Right lobe of liver (tissue), 4 donors: ENCODE data around the gene TRPM5.

Experiments used
- POLR2A ChIP-seq: fragments of 450-650 bp; IDR thresholded peaks from one replicate; pipeline ENCODE4 v1.6.1; 2017; ENCODE audit warnings: antibody characterized with exemption, mild to moderate bottlenecking
- TF ChIP-seq, protein P1 (sequence below), 4 donors: fragments of 200-600 bp in 3 of 4; fragments of 450-650 bp in 1 of 4; IDR thresholded peaks; one replicate each; pipeline versions ENCODE4 v1.5.1 to v1.8.0; 2016 to 2022; ENCODE audit warnings: antibody characterized with exemption in 4 of 4, mild to moderate bottlenecking in 2 of 4
- donor health status: DM: no; HTN: no; CAD: no.
- donor health status: DM: no; HTN: no; CAD: no.
- donor health status: DM: no; HTN: yes; CAD: no.

DNA sequence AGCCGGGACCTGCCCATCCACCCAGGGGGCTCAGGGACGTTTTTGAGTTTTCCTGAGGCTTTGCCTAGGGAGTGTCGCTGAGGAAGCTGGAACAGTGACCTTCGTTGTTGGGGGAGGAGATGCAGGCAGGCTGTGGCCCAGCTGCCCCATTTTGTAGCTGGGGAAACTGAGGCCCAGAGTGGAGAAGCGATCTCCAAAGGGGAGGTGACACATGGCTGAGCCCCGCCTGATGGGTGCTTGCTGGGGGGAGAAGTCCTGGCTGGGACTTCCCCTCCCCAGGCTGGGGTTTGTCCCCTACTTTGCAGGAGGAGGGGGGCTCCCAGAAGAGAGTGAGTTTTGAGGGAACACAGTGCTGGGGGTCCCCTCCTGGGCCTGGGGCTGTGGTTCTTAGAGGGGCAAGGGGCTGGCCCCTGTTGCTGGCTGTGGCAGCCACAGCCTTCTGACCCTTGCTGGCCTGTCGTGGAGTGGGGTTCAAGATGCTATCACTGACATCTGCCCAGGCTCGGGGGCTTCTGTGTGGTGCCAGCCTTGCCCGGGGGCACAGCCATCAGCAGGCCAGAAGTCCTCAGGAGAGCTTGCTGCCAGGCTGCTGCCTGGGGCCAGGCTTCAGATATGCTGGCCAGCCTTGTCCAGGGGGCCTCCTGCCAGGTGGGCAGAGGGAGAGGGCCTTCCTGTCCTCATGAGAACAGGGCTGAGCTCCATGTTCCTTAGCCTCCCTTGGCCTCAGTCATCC lies 21.9 kb upstream of the TRPM5 start:
- TF ChIP-seq, protein P1, sequence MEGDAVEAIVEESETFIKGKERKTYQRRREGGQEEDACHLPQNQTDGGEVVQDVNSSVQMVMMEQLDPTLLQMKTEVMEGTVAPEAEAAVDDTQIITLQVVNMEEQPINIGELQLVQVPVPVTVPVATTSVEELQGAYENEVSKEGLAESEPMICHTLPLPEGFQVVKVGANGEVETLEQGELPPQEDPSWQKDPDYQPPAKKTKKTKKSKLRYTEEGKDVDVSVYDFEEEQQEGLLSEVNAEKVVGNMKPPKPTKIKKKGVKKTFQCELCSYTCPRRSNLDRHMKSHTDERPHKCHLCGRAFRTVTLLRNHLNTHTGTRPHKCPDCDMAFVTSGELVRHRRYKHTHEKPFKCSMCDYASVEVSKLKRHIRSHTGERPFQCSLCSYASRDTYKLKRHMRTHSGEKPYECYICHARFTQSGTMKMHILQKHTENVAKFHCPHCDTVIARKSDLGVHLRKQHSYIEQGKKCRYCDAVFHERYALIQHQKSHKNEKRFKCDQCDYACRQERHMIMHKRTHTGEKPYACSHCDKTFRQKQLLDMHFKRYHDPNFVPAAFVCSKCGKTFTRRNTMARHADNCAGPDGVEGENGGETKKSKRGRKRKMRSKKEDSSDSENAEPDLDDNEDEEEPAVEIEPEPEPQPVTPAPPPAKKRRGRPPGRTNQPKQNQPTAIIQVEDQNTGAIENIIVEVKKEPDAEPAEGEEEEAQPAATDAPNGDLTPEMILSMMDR (IDR thresholded peaks at IDR 0.05): no peak
- no peak for TF ChIP-seq POLR2A
